HTERT RPE-1 (cell line): Measurements from ENCODE around the gene HTT-AS.
"Not testable (repeated sequence)": the region's sequence is repeated elsewhere in the genome, so short reads cannot be mapped to it uniquely, and the experiment has no call there.

Source experiments
- in situ Hi-C: fragments of 300-500 bp; cut with MboI; formaldehyde crosslinking; loops from 4 replicates; pipeline ENCODE4 v1.14.3; 2020; ENCODE audit warnings: low sequenced_read_pairs

HTT-AS gene

GRCh38 chr4:3074078-3074845, at the start of gene HTT-AS, which contains the start of gene HTT:
Gene HTT-AS, minus strand, starts transcription at chr4:3074538.
Gene HTT, plus strand, starts transcription at chr4:3074681. Its CDS starts 145 bp downstream, at chr4:3074826.
- in situ Hi-C loops, result no loop called here

GRCh38 chr4:3123181-3123671, 48.9 kb upstream of the HTT-AS start:
- in situ Hi-C loops, result no loop called here

DNA sequence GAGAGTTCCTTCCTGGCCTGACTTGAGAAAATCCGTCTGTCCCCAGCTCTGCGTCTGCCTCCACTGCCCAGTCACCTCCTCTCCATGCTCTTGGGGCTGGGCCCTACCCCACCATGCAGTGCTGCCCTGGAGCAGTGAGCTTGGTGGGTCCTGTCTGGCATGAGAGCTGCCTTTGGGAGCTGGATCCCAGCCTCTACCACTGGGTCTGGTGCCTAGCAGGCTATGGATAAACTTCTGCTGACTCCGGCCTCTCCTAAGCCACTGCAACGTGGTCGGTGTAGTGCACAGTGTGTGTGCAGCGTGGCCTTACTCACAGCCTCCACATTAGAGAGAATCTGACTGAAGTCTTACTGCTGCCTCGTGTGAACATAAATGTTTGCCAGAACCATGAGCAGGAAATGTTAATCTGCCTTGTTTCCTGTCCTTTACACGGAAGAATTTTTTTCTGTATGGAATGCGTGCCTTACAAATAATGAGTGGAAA, 47.8 kb upstream of the HTT-AS start:
- in situ Hi-C loops, result no loop called here

DNA sequence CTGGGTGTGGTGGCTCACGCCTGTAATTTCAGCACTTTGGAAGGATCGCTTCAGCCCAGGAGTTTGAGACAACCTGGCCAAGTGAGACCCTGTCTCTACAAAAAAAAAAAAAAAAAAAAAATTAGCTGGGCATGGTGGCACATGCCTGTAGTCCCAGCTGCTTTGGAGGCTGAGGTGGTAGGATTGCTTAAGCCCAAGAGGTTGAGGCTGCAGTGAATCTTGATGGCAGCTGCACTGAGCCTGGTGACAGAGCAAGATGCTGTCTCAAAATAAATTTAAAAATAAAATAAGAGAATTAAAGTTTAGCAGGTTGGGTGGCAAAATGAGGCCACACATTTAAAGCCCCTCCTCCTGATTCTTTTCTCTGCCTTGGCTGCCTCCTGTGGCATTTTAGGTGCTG, 47.3 kb upstream of the HTT-AS start:
- in situ Hi-C loops, result no loop called here

GRCh38 chr4:3121110-3121509, 46.8 kb upstream of the HTT-AS start:
- in situ Hi-C loops, result no loop called here

- in situ Hi-C loops, result no loop called here
Observed at GRCh38 chr4:3119464-3119863, 45.1 kb upstream of the HTT-AS start.

DNA sequence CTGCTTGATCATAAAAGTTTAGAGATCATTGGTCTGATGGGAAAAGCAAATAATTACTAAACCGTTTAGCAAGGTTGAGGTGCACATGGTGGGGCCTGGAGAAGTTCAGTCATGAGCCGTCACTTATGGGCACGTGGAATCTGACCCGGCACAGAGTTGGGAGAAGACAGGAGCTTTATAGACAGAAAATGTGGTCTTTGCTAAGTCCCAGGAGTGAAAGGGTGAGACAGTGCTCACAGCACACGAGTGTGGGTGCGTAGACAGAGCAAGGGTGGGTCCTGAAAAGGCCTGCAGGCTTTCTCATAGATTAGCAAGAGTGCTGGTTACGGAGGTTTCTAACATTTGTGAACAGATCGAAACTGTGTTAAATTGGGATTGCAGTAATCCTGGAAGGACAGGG, 44.0 kb upstream of the HTT-AS start:
- in situ Hi-C loops, result no loop called here

DNA sequence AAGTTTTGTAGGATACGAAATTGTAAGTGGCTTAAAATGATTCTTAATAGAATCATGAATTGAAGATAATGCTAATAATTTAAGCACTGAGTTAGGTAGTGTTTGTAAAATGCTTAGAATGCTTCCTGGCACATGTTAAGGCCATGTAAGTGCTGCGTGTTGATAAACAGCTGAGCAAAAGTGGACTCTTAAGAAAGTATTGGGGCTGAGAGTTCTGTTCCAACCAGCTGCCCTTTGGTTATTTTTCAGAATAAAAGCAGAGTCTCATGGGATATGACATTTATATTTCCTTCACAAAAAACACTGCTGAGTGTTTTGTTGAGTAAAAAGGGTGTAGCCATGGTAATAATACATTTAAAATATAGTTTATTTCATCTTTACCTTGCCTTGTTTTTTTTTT, 42.6 kb upstream of the HTT-AS start:
- in situ Hi-C loops, result no loop called here

DNA sequence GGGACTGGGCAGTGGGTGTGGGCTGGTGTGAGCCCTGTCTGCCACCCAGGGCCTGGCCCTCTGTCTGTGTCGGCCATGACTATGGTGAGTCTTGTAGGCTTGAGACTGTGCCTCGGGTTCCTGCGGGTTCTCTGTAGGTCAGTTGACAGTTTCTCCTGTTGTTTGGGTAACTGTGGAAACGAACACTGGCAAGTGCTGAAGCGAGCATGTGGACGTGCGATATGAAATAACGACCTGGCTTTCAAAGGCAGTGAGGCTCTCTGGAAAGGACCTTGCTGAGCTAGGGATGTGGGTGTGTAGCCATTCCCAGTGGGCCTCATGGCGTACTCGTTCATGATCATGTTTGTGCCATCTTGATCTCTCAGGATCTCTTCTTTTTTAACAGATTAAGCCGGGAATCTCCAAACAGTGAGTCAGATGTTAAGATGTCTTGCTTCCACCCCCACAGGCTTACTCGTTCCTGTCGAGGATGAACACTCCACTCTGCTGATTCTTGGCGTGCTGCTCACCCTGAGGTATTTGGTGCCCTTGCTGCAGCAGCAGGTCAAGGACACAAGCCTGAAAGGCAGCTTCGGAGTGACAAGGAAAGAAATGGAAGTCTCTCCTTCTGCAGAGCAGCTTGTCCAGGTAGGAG, 41.4 kb upstream of the HTT-AS start:
- in situ Hi-C loops, result no loop called here

DNA sequence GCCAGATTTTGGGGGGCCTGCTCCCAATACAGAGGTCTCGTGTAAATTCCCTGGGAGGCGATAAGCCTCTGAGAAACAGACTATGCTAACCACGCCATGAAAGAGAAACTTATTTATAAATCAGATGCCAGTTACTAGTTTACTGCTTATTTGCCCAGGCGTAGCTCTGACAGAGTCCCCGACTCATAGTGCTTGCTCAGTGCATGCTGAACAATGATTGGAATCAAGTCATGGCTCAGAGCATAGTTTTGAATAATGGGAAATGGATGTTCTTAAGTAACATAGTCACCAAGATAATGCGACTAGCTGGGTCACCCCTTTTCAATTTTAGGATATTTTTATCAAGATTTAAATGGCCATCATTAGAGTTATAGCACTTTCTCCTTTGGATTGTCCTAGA, 40.0 kb upstream of the HTT-AS start:
- in situ Hi-C loops, result no loop called here

DNA sequence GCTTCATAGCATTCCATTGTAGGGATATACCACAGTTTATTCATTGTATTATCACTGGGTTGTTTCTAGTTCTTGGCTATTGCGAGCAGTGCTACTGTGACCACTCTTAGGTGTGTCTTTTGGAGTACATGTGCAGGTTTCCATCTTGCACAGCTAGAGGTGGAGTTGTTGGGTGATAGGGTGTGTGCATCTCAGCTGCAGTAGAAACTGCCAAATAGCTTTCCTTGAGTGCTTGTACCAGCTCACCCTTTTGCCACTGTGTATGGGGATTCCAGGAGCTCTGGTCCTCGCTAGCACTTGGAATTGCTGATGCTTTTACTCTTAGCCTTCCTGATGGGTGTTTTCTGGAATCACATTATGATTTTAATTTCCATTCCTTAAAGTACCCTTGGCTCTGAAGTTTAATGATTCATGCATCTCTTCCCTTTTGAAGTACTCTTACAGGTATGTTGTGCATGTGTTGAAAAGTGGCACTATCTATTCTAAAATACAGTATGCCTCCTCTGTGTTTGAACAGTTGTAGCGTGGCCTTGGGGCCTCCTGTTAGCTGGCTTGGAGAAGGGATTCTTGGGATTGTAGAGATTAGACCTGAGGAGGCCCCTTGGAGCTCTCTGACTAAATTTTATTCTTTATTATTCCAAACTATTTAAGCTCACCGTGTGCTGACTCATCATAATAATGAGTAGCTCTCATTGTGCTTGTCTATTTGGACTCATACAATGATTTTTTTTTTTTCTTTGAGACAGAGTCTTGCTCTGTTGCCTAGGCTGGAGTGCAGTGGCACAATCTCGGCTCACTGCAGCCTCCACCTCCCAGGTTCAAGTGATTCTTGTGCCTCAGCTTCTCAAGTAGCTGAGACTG, 38.5 kb upstream of the HTT-AS start:
- in situ Hi-C loops, result no loop called here

- in situ Hi-C loops, result no loop called here
Observed at GRCh38 chr4:3112201-3112600, 37.9 kb upstream of the HTT-AS start.

GRCh38 chr4:3111461-3111860, 37.1 kb upstream of the HTT-AS start:
- in situ Hi-C loops, result no loop called here

- in situ Hi-C loops, result no loop called here
Observed at GRCh38 chr4:3108211-3108610, 33.9 kb upstream of the HTT-AS start.

DNA sequence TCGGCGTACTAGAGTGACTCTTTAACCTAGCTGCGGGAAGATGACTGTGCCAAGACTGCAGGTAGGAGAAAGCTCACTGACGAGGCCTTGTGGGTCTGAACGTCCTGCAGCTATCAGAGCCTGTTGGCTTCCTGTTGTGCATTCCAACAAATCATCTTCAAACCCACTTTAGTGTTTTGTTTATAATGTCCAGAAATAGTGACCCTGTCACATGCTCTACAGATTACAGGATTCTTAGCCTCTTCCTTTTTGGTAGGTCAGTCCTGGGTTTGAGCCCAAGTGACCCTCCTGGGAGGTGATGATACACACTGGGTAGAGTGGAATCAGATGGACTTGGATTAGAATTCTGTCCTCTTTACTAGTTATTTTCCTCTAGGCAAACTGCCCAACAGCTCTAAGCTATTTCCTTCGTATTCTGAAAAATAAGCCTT, 33.4 kb upstream of the HTT-AS start:
- in situ Hi-C loops, result no loop called here

DNA sequence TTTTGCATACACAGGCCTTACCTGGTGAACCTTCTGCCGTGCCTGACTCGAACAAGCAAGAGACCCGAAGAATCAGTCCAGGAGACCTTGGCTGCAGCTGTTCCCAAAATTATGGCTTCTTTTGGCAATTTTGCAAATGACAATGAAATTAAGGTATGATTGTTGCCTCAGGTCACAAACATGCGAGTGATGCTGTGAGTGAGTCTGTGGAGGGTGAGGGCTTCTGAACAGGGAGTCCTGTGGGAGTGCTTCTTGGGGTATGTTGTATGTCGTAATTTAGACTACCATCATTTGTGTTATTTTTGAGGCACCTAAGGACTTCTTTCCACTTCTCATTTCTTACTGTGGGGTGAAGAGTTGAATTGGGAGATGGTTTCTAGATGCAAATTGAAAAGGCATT, 32.9 kb upstream of the HTT-AS start:
- in situ Hi-C loops, result no loop called here

DNA sequence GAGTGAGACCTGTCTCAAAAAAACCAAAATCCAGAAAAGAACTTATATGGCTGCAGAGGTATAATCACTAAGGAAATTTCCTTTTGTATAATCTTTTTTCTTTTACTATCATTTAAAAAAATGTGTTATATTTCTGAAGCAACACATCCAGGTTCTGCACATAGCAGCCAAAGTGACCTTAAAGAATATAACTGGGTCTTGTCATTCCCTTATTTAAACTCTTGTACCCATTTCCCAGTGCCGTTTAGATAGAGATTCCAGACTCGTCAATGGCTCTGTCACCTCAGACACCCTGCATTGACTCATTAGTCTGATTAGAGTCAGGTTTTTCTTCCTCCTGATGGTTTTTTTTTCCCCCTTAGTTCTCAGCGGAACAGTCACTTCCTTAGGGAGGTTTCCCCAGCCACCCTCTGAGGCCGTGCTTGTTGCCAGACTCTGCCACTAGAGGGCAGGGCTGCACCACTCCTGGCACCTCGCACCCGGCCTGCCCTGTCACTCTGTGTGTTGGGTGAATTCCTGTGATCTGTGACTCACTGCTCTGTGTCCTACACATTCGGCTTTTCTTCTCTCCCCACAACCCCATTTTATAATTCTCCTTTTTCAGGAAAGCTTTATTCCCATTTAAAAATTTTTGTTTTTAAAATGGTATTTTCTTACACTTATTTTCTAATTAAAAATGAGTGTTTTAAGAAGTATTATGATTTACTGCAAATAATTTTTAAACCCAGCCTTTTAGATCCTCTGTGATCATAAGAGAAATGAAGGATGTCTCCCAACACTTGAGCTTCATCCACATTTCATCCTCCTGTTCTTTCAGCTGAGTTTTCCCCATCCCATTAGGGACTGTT, 32.2 kb upstream of the HTT-AS start:
- in situ Hi-C loops, result no loop called here

DNA sequence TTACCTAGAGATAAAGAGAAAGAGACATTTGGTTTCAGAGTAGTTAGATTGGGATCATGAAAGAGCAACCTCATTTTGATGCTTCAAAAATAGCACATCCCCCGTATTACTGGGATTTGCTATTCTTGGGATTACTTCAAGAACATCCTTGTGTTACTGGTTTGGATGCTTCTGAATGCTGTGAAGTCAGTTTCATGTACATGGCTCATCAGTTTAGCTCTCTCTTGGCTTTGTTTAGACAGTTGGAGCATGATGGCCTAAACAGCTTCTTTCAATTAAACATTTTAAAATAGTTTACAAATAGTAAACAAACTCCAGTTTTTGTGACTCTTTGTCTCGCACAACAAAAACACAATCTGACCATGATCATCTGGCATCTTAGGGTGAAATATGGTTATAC, 24.0 kb upstream of the HTT-AS start:
- in situ Hi-C loops, result no loop called here

DNA sequence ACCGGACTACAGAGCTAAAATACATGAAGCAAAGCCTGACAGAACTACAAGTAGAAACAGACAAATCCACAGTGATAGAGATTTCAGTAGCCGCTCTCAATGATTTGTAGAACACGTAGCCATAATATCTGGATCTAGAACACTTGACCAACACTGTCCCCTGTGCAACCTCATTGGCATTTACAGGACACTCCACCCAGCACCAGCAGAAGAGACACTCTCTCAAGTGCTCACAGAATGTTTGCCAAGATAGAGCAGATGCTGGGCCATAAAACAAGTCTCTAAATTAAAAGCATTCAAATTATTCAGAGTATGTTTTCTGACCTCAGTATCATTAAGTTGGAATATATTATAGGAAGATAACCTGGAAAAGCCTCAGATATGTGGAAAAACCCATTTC, 21.9 kb upstream of the HTT-AS start:
- in situ Hi-C loops, result no loop called here

DNA sequence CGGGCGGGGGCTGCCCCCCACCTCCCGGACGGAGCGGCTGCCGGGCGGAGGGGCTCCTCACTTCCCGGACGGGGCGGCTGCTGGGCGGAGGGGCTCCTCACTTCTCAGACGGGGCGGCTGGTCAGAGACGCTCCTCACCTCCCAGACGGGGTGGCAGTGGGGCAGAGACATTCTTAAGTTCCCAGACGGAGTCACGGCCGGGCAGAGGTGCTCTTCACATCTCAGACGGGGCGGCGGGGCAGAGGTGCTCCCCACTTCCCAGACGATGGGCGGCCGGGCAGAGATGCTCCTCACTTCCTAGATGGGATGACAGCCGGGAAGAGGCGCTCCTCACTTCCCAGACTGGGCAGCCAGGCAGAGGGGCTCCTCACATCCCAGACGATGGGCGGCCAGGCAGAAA, 20.4 kb upstream of the HTT-AS start:
- in situ Hi-C loops, result not testable (repeated sequence)
